ENCODE data around the gene TXNDC11.

The TXNDC11 gene

GRCh38 chr16:11755022-11755760 lies 12.5 kb upstream of the TXNDC11 start:
- DNase-seq (ENCODE audit: low read depth in 3 of 3) = no peak

- DNase-seq (ENCODE audit: low read depth in 3 of 3) = no peak
These were observed 10.2 kb upstream of the TXNDC11 start for GRCh38 chr16:11752856-11753255.

- DNase-seq (ENCODE audit: low read depth in 3 of 3) = no peak
These were observed 7.4 kb upstream of the TXNDC11 start for GRCh38 chr16:11750056-11750455.

GRCh38 chr16:11748404-11749254 lies 6.0 kb upstream of the TXNDC11 start:
- DNase-seq (ENCODE audit: low read depth in 3 of 3) = no peak

- no peak for DNase-seq (ENCODE audit: low read depth in 3 of 3)
These were observed 5.3 kb upstream of the TXNDC11 start for GRCh38 chr16:11747949-11748403.

- DNase-seq (ENCODE audit: low read depth in 3 of 3) = no peak
These were observed 1.4 kb upstream of the TXNDC11 start for GRCh38 chr16:11744075-11744470.

- peak in 1 of 3 experiments; percentile 18 for DNase-seq (ENCODE audit: low read depth in 3 of 3)
These were observed 834 bp upstream of the TXNDC11 start for GRCh38 chr16:11743308-11744074.

GRCh38 chr16:11742093-11742535 lies 543 bp downstream of the TXNDC11 start:
- DNase-seq (ENCODE audit: low read depth in 3 of 3) = peak in 1 of 3 experiments; percentile 44

GRCh38 chr16:11740567-11740966 lies 2.1 kb downstream of the TXNDC11 start:
- DNase-seq (ENCODE audit: low read depth in 3 of 3) = no peak

- DNase-seq (ENCODE audit: low read depth in 3 of 3) = no peak
These were observed 3.7 kb downstream of the TXNDC11 start for GRCh38 chr16:11738742-11739544.

GRCh38 chr16:11737713-11738112 lies 4.9 kb downstream of the TXNDC11 start:
- no peak for DNase-seq (ENCODE audit: low read depth in 3 of 3)

GRCh38 chr16:11736903-11737302 lies 5.8 kb downstream of the TXNDC11 start:
- DNase-seq (ENCODE audit: low read depth in 3 of 3) = no peak

GRCh38 chr16:11735787-11736186 lies 6.9 kb downstream of the TXNDC11 start:
- no peak for DNase-seq (ENCODE audit: low read depth in 3 of 3)

- DNase-seq (ENCODE audit: low read depth in 3 of 3) = no peak
These were observed 8.0 kb downstream of the TXNDC11 start for GRCh38 chr16:11734653-11735043.

- DNase-seq (ENCODE audit: low read depth in 3 of 3) = no peak
These were observed 8.5 kb downstream of the TXNDC11 start for GRCh38 chr16:11734025-11734652.

GRCh38 chr16:11731222-11731621 lies 11.4 kb downstream of the TXNDC11 start:
- no peak for DNase-seq (ENCODE audit: low read depth in 3 of 3)

GRCh38 chr16:11729787-11730186 lies 12.9 kb downstream of the TXNDC11 start:
- DNase-seq (ENCODE audit: low read depth in 3 of 3) = no peak

GRCh38 chr16:11727796-11728543 lies 14.7 kb downstream of the TXNDC11 start:
- DNase-seq (ENCODE audit: low read depth in 3 of 3) = no peak

- no peak for DNase-seq (ENCODE audit: low read depth in 3 of 3)
These were observed 16.6 kb downstream of the TXNDC11 start for GRCh38 chr16:11726008-11726407.

GRCh38 chr16:11725457-11725856 lies 17.2 kb downstream of the TXNDC11 start:
- no peak for DNase-seq (ENCODE audit: low read depth in 3 of 3)

Measured in stimulated activated CD4-positive, alpha-beta T cell treated with anti-CD3 and anti-CD28 coated beads, TNF-alpha, amount 100 ng/mL, for 24 hours (primary cell).